ENCODE results near the gene AOPEP. TPM values are rescaled to one million over a fixed set of nuclear protein-coding genes. Genes with fewer than 3 reads are reported as not detected.
A peak's percentile ranks its signal among the peaks of the same experiment; 100 is the strongest.

AOPEP gene
- total RNA-seq, 1 donor from 2014 or later: 48.0 TPM

- Histone ChIP-seq H3K4me3 (ENCODE audit: low read length in 3 of 3) (no peak overlapping the region), H3K9ac (ENCODE audit: low read depth in 1 of 3, low read length in 3 of 3) (no peak overlapping the region), H3K27ac (ENCODE audit: low read depth, low read length) (no peak overlapping the region), H3K4me1 (ENCODE audit: control insufficient read depth in 3 of 3, insufficient read depth in 3 of 3, low read length in 3 of 3) (peaks cover 14 to 27% (median 16%) of the 10 kb centered on the region in 3 donors), H3K36me3 (ENCODE audit: control insufficient read depth in 3 of 3, insufficient read depth in 3 of 3, low read length in 3 of 3) (no peaks in the 10 kb centered on the region), H3K9me3 (ENCODE audit: control insufficient read depth in 3 of 3, low read length in 3 of 3) (no peaks in the 10 kb centered on the region), H3K27me3 (ENCODE audit: control insufficient read depth in 3 of 3, insufficient read depth in 3 of 3, low read length in 3 of 3) (no peaks in the 10 kb centered on the region)
Observed at GRCh38 chr9:94997727-94998126, 271.2 kb downstream of the AOPEP start.

DNA sequence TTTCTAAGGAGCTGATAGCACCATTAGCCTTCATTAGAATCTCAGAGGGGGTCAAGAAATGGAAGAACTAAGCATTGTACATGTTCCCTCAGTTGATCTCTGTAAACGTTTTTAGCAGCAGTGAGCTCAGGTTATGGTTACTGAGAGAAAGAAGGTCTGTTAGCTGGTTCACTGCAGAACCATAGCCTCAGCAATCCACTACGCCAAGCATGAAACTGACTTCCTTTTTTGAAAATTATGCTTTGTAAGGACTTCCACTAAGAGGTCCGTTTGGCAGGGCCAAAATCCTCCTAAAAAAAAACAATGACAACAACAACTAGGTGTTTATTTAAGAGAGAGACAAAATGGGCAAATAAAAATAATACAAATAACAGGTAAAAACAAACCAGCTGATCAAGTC is 273.3 kb downstream of the AOPEP start:
- Histone ChIP-seq H3K4me1 (ENCODE audit: control insufficient read depth in 3 of 3, insufficient read depth in 3 of 3, low read length in 3 of 3) (peaks cover 16 to 27% (median 19%) of the 10 kb centered on the region in 3 donors), H3K9me3 (ENCODE audit: control insufficient read depth in 3 of 3, low read length in 3 of 3) (no peaks in the 10 kb centered on the region), H3K36me3 (ENCODE audit: control insufficient read depth in 3 of 3, insufficient read depth in 3 of 3, low read length in 3 of 3) (no peaks in the 10 kb centered on the region), H3K9ac (ENCODE audit: low read depth in 1 of 3, low read length in 3 of 3) (no peak overlapping the region), H3K27me3 (ENCODE audit: control insufficient read depth in 3 of 3, insufficient read depth in 3 of 3, low read length in 3 of 3) (no peaks in the 10 kb centered on the region), H3K27ac (ENCODE audit: low read depth, low read length) (no peak overlapping the region), H3K4me3 (ENCODE audit: low read length in 3 of 3) (no peak overlapping the region)

GRCh38 chr9:95000821-95001220 is 274.3 kb downstream of the AOPEP start:
- Histone ChIP-seq H3K4me1 (ENCODE audit: control insufficient read depth in 3 of 3, insufficient read depth in 3 of 3, low read length in 3 of 3) (peaks cover 7 to 18% (median 11%) of the 10 kb centered on the region in 3 donors), H3K36me3 (ENCODE audit: control insufficient read depth in 3 of 3, insufficient read depth in 3 of 3, low read length in 3 of 3) (no peaks in the 10 kb centered on the region), H3K4me3 (ENCODE audit: low read length in 3 of 3) (peak overlapping the region in 2 of 3 donors; percentile 13 to 15), H3K9ac (ENCODE audit: low read depth in 1 of 3, low read length in 3 of 3) (peak overlapping the region; percentile 47 to 74 (median 54)), H3K27me3 (ENCODE audit: control insufficient read depth in 3 of 3, insufficient read depth in 3 of 3, low read length in 3 of 3) (no peaks in the 10 kb centered on the region), H3K9me3 (ENCODE audit: control insufficient read depth in 3 of 3, low read length in 3 of 3) (no peaks in the 10 kb centered on the region), H3K27ac (ENCODE audit: low read depth, low read length) (peak overlapping the region; percentile 45)

DNA sequence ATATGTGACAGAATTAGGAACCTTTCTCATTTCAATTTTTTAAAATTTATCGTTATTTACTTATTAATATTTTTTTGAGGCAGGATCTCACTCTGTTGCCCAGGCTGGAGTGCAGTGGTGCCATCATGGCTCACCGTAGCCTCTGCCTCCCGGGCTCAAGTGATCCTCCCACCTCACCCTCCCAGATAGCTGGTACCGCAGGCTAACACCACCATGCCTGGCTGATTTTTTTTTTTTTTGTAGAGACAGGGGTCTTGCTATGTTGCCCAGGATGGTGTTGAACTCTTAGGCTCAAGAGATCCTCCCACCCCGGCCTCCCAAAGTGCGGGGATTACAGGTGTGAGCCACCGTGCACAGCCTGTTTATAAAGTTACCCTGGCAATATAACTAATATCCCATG is 275.2 kb downstream of the AOPEP start:
- Histone ChIP-seq H3K4me1 (ENCODE audit: control insufficient read depth in 3 of 3, insufficient read depth in 3 of 3, low read length in 3 of 3) (peaks cover 0 to 9% (median 6%) of the 10 kb centered on the region in 3 donors), H3K9ac (ENCODE audit: low read depth in 1 of 3, low read length in 3 of 3) (no peak overlapping the region), H3K4me3 (ENCODE audit: low read length in 3 of 3) (no peak overlapping the region), H3K27me3 (ENCODE audit: control insufficient read depth in 3 of 3, insufficient read depth in 3 of 3, low read length in 3 of 3) (no peaks in the 10 kb centered on the region), H3K9me3 (ENCODE audit: control insufficient read depth in 3 of 3, low read length in 3 of 3) (no peaks in the 10 kb centered on the region), H3K36me3 (ENCODE audit: control insufficient read depth in 3 of 3, insufficient read depth in 3 of 3, low read length in 3 of 3) (no peaks in the 10 kb centered on the region), H3K27ac (ENCODE audit: low read depth, low read length) (no peak overlapping the region)

DNA sequence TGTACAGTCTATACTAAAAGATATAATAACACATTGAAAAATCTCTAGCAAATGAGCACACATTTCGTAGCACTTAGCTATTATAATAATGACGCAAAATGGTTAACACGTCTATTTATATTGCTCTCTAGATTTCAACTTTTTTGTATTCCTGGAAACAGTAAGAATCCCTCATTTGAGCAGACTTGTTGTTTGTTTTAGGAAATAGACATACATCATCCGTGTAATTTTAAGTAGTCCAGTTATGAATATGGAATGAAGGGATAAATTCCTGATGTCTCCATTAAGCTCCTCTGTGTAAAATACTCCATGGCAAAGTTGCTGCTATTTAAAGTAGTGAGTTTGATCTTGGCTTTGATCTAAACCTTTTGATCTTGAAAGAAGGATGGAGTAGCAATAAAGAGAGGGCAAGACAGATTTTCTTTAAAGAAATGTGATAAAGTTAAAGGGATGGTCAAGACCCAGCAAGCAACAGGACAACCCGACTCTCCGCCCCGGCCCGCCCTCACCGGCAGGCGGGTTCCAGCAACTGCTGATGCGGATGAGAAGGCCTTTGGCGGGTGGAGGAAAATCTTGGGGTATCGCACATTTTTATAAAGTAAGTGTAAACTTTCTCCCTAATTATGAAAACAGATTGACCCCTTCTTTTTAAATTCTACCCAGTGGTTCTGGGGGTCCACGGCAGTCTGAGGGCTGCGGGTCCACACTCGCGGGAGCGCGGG is 277.4 kb downstream of the AOPEP start:
- Histone ChIP-seq H3K27me3 (ENCODE audit: control insufficient read depth in 3 of 3, insufficient read depth in 3 of 3, low read length in 3 of 3) (no peaks in the 10 kb centered on the region), H3K9me3 (ENCODE audit: control insufficient read depth in 3 of 3, low read length in 3 of 3) (no peaks in the 10 kb centered on the region), H3K4me3 (ENCODE audit: low read length in 3 of 3) (peak overlapping the region; percentile 78 to 84 (median 80)), H3K27ac (ENCODE audit: low read depth, low read length) (peak overlapping the region; percentile 95), H3K4me1 (ENCODE audit: control insufficient read depth in 3 of 3, insufficient read depth in 3 of 3, low read length in 3 of 3) (peaks cover 0 to 15% (median 14%) of the 10 kb centered on the region in 3 donors), H3K9ac (ENCODE audit: low read depth in 1 of 3, low read length in 3 of 3) (peak overlapping the region; percentile 93 to 98 (median 96)), H3K36me3 (ENCODE audit: control insufficient read depth in 3 of 3, insufficient read depth in 3 of 3, low read length in 3 of 3) (peaks cover 0 to 4% (median 0%) of the 10 kb centered on the region in 3 donors)

DNA sequence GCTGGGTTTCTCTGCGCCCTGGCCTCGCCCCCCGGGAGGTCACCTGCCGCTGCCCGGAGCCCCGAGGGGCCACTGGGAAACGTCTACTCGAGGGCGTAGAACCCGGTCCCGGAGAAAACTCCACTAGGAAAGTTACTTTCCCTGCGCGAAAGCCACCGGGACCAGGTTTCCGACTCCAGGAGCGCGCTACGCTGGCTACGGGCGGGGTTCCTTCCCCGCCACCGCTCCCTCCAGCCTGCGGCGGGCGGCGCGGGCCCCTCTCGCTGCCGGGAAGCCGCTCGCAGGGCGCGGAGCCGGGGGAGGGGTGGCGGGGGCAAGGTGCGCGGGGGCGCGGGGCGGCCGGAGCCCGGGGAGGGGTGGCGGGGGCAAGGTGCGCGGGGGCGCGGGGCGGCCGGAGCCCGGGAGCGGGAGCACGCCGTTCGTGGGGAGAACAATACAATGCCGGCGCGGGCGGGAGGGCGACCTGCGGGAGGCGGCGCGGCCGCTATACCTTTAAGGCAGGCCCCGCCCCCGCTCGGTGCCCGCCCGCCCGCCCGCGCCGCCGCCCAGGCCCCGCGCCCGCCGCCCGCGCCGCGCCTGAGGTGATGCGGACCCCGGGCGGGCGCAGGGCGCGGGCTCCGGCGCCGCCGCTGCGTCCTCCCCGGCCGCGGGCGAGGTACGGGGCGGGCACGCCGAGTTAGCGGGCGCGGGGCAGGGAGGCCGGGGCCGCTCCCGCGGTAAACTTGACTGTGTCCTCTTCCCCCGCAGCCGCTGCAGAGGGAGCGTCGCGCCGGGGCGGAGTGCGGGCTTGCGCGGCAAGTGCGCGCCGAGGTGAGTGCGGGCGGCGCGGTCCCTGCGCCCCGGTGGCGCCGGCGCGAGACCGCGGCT is 278.1 kb downstream of the AOPEP start:
- Histone ChIP-seq H3K9ac (ENCODE audit: low read depth in 1 of 3, low read length in 3 of 3) (peak overlapping the region; percentile 98 to 99 (median 98)), H3K36me3 (ENCODE audit: control insufficient read depth in 3 of 3, insufficient read depth in 3 of 3, low read length in 3 of 3) (peaks cover 0 to 4% (median 0%) of the 10 kb centered on the region in 3 donors), H3K4me1 (ENCODE audit: control insufficient read depth in 3 of 3, insufficient read depth in 3 of 3, low read length in 3 of 3) (peaks cover 2 to 19% (median 15%) of the 10 kb centered on the region in 3 donors), H3K4me3 (ENCODE audit: low read length in 3 of 3) (peak overlapping the region; percentile 78 to 84 (median 83)), H3K9me3 (ENCODE audit: control insufficient read depth in 3 of 3, low read length in 3 of 3) (no peaks in the 10 kb centered on the region), H3K27ac (ENCODE audit: low read depth, low read length) (peak overlapping the region; percentile 98), H3K27me3 (ENCODE audit: control insufficient read depth in 3 of 3, insufficient read depth in 3 of 3, low read length in 3 of 3) (no peaks in the 10 kb centered on the region)

DNA sequence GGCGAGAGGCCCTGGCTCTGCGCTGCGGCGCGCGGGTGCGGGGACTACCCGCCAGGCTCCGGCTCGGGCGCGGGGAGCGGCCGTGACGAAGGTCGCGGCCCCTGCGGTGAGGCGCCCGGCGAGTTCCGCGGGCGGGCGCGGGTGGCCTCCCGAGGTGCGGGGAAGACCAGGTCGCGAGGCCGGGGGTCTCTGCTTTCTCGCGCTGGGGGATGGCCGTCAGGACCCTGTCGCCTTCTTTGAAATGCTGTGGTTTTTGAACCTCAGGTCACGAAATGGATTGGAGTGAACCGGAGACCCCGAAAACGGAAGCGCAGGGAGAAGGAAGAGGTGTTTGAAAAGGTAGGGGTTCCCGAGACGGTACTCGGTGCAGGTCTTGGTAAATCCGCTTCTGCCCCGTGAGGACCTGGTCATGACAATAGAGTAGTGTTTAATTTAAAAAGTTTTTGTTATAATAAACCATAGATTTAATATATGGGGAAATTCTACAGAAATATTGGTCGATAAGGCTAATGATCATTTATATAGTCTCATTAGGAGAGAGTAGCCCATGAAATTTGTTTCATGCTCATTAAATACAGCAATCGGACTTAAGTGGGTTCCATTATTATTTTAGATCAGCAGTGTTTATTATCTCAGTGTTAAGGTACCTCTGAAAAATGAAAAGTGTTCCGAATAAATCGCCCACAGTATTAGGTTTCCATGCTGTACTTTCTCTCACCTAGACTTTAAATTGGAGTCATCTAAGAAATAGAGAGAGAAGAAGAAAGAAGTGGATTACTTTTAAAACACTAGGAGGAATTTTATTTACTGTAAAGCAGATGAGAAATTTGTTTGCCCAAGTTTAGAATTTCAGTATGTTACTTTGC is 279.0 kb downstream of the AOPEP start:
- Histone ChIP-seq H3K27me3 (ENCODE audit: control insufficient read depth in 3 of 3, insufficient read depth in 3 of 3, low read length in 3 of 3) (no peaks in the 10 kb centered on the region), H3K4me1 (ENCODE audit: control insufficient read depth in 3 of 3, insufficient read depth in 3 of 3, low read length in 3 of 3) (peaks cover 6 to 27% (median 19%) of the 10 kb centered on the region in 3 donors), H3K9ac (ENCODE audit: low read depth in 1 of 3, low read length in 3 of 3) (peak overlapping the region; percentile 93 to 99 (median 98)), H3K36me3 (ENCODE audit: control insufficient read depth in 3 of 3, insufficient read depth in 3 of 3, low read length in 3 of 3) (peaks cover 0 to 7% (median 0%) of the 10 kb centered on the region in 3 donors), H3K4me3 (ENCODE audit: low read length in 3 of 3) (peak overlapping the region; percentile 83 to 86 (median 84)), H3K27ac (ENCODE audit: low read depth, low read length) (peak overlapping the region; percentile 98), H3K9me3 (ENCODE audit: control insufficient read depth in 3 of 3, low read length in 3 of 3) (no peaks in the 10 kb centered on the region)

- Histone ChIP-seq H3K36me3 (ENCODE audit: control insufficient read depth in 3 of 3, insufficient read depth in 3 of 3, low read length in 3 of 3) (peaks cover 0 to 13% (median 0%) of the 10 kb centered on the region in 3 donors), H3K9ac (ENCODE audit: low read depth in 1 of 3, low read length in 3 of 3) (peak overlapping the region; percentile 93 to 99 (median 98)), H3K4me3 (ENCODE audit: low read length in 3 of 3) (peak overlapping the region; percentile 61 to 84 (median 83)), H3K27me3 (ENCODE audit: control insufficient read depth in 3 of 3, insufficient read depth in 3 of 3, low read length in 3 of 3) (no peaks in the 10 kb centered on the region), H3K4me1 (ENCODE audit: control insufficient read depth in 3 of 3, insufficient read depth in 3 of 3, low read length in 3 of 3) (peaks cover 17 to 35% (median 24%) of the 10 kb centered on the region in 3 donors), H3K27ac (ENCODE audit: low read depth, low read length) (peak overlapping the region; percentile 98), H3K9me3 (ENCODE audit: control insufficient read depth in 3 of 3, low read length in 3 of 3) (no peaks in the 10 kb centered on the region)
Observed at GRCh38 chr9:95007226-95007869, 280.8 kb downstream of the AOPEP start.
